ENCODE data around the gene DIP2C. TPM values are rescaled to one million over a fixed set of nuclear protein-coding genes. Genes with fewer than 3 reads are reported as not detected.

DIP2C gene
- total and polyA plus RNA-seq, 7 experiments from 2014 or later = 1.1 to 8.7 (median 4.5) TPM

GRCh38 chr10:453647-454046 lies 235.8 kb downstream of the DIP2C start:
- H3K27me3 ChIP-seq (ENCODE audit: control insufficient read depth in 2 of 2, insufficient read depth in 2 of 2, low read length in 2 of 2) = no peaks in the 10 kb centered on the region
- intact Hi-C loops (cut with micrococcal nuclease) = loop anchor here in 1 of 2 donors (5.0 kb wide), 2 partner anchors 121 to 479 kb away; partner anchors contain the start of gene LARP4B
- peak overlapping the region in 5 of 10 donors; percentile 4 to 25 (median 22) for H3K4me3 Mint-ChIP-seq
- no peaks in the 10 kb centered on the region for H3K9me3 Mint-ChIP-seq
- no peak overlapping the region for H3K4me3 ChIP-seq (ENCODE audit: low read length)
- H3K4me1 ChIP-seq (ENCODE audit: control insufficient read depth in 2 of 2, insufficient read depth in 2 of 2, low read length in 2 of 2) = peaks cover 25 to 55% of the 10 kb centered on the region in 2 donors
- DNase-seq = no peak
- no peak for ATAC-seq
- no peaks in the 10 kb centered on the region for H3K36me3 ChIP-seq (ENCODE audit: control insufficient read depth in 2 of 3, insufficient read depth in 3 of 3, low read length in 3 of 3)
- no peaks in the 10 kb centered on the region for H3K36me3 Mint-ChIP-seq
- ChIA-PET POLR2A (interaction anchor here (0.5 to 5.7 kb wide), 4 partner anchors 17 to 295 kb away, joined by 3 to 58 read pairs (median 18); no protein-coding TSS in a partner anchor), CTCF (interaction anchor here (2.7 kb wide), 1 partner anchor 17 kb away, joined by 15 read pairs; no protein-coding TSS in a partner anchor)
- no peaks in the 10 kb centered on the region for H3K9me3 ChIP-seq (ENCODE audit: control insufficient read depth in 2 of 3, low read length in 3 of 3)
- H3K27ac Mint-ChIP-seq = peak overlapping the region in 7 of 9 donors; percentile 9 to 88 (median 39)
- peaks cover 9 to 78% (median 66%) of the 10 kb centered on the region in 7 donors for H3K4me1 Mint-ChIP-seq
- H3K27me3 Mint-ChIP-seq = peaks cover 0 to 21% (median 0%) of the 10 kb centered on the region in 5 donors
- H3K27ac ChIP-seq (ENCODE audit: low read depth, low read length) = no peak overlapping the region

- Mint-ChIP-seq H3K36me3 (no peaks in the 10 kb centered on the region), H3K27ac (peak overlapping the region in 7 of 9 donors; percentile 14 to 95 (median 88)), H3K4me1 (peaks cover 9 to 74% (median 71%) of the 10 kb centered on the region in 7 donors), H3K9me3 (peaks cover 0 to 3% (median 0%) of the 10 kb centered on the region in 11 donors), H3K4me3 (peak overlapping the region in 7 of 10 donors; percentile 25 to 85 (median 65)), H3K27me3 (peaks cover 0 to 21% (median 0%) of the 10 kb centered on the region in 5 donors)
- no peak for DNase-seq
- intact Hi-C loops (cut with micrococcal nuclease) = loop anchor here in 1 of 2 donors (5.0 kb wide), 2 partner anchors 120 to 480 kb away; partner anchors contain the start of gene LARP4B
- no peaks in the 10 kb centered on the region for H3K9me3 ChIP-seq (ENCODE audit: control insufficient read depth in 2 of 3, low read length in 3 of 3)
- no peaks in the 10 kb centered on the region for H3K36me3 ChIP-seq (ENCODE audit: control insufficient read depth in 2 of 3, insufficient read depth in 3 of 3, low read length in 3 of 3)
- CTCF ChIA-PET = interaction anchor here (2.7 kb wide), 1 partner anchor 18 kb away, joined by 15 read pairs; no protein-coding TSS in a partner anchor
- ATAC-seq = no peak
- POLR2A ChIA-PET = interaction anchor here (0.5 to 5.7 kb wide), 5 partner anchors 16 to 295 kb away, joined by 3 to 58 read pairs (median 7); no protein-coding TSS in a partner anchor
- H3K4me3 ChIP-seq (ENCODE audit: low read length) = no peak overlapping the region
- H3K27me3 ChIP-seq (ENCODE audit: control insufficient read depth in 2 of 2, insufficient read depth in 2 of 2, low read length in 2 of 2) = no peaks in the 10 kb centered on the region
- no peak overlapping the region for H3K27ac ChIP-seq (ENCODE audit: low read depth, low read length)
- H3K4me1 ChIP-seq (ENCODE audit: control insufficient read depth in 2 of 2, insufficient read depth in 2 of 2, low read length in 2 of 2) = peaks cover 25 to 55% of the 10 kb centered on the region in 2 donors
Observed at GRCh38 chr10:452512-453426, 236.7 kb downstream of the DIP2C start.

GRCh38 chr10:451856-452255 lies 237.6 kb downstream of the DIP2C start:
- H3K27ac ChIP-seq (ENCODE audit: low read depth, low read length) = peak overlapping the region; percentile 52
- H3K36me3 ChIP-seq (ENCODE audit: control insufficient read depth in 2 of 3, insufficient read depth in 3 of 3, low read length in 3 of 3) = no peaks in the 10 kb centered on the region
- no peaks in the 10 kb centered on the region for H3K27me3 ChIP-seq (ENCODE audit: control insufficient read depth in 2 of 2, insufficient read depth in 2 of 2, low read length in 2 of 2)
- Mint-ChIP-seq H3K36me3 (no peaks in the 10 kb centered on the region), H3K4me1 (peaks cover 9 to 75% (median 65%) of the 10 kb centered on the region in 7 donors), H3K4me3 (peak overlapping the region in 8 of 10 donors; percentile 65 to 85 (median 79)), H3K27me3 (peaks cover 0 to 21% (median 0%) of the 10 kb centered on the region in 5 donors), H3K9me3 (peaks cover 0 to 5% (median 0%) of the 10 kb centered on the region in 11 donors), H3K27ac (peak overlapping the region in 8 of 9 donors; percentile 72 to 95 (median 90))
- ATAC-seq (no peak), DNase-seq (no peak)
- ChIA-PET POLR2A (interaction anchor here (0.9 to 5.7 kb wide), 5 partner anchors 13 to 49 kb away, joined by 3 to 58 read pairs (median 5); no protein-coding TSS in a partner anchor), CTCF (no interaction called here)
- peak overlapping the region; percentile 31 for H3K4me3 ChIP-seq (ENCODE audit: low read length)
- H3K9me3 ChIP-seq (ENCODE audit: control insufficient read depth in 2 of 3, low read length in 3 of 3) = no peaks in the 10 kb centered on the region
- intact Hi-C loops (cut with micrococcal nuclease) = loop anchor here (1.0 to 5.0 kb wide), 8 partner anchors 9 to 480 kb away; partner anchors contain the start of gene LARP4B (in 1 of the 2)
- peaks cover 25 to 54% of the 10 kb centered on the region in 2 donors for H3K4me1 ChIP-seq (ENCODE audit: control insufficient read depth in 2 of 2, insufficient read depth in 2 of 2, low read length in 2 of 2)

- Mint-ChIP-seq H3K27me3 (peaks cover 0 to 21% (median 0%) of the 10 kb centered on the region in 5 donors), H3K9me3 (peaks cover 0 to 5% (median 0%) of the 10 kb centered on the region in 11 donors), H3K4me1 (peaks cover 9 to 76% (median 64%) of the 10 kb centered on the region in 7 donors), H3K27ac (peak overlapping the region; percentile 72 to 95 (median 89)), H3K4me3 (peak overlapping the region; percentile 65 to 85 (median 80)), H3K36me3 (no peaks in the 10 kb centered on the region)
- peak; percentile 97 for ATAC-seq
- H3K9me3 ChIP-seq (ENCODE audit: control insufficient read depth in 2 of 3, low read length in 3 of 3) = no peaks in the 10 kb centered on the region
- no peaks in the 10 kb centered on the region for H3K27me3 ChIP-seq (ENCODE audit: control insufficient read depth in 2 of 2, insufficient read depth in 2 of 2, low read length in 2 of 2)
- peak overlapping the region; percentile 52 for H3K27ac ChIP-seq (ENCODE audit: low read depth, low read length)
- ChIA-PET POLR2A (interaction anchor here (0.6 to 5.7 kb wide), 8 partner anchors 12 to 117 kb away, joined by 3 to 58 read pairs (median 4); no protein-coding TSS in a partner anchor), CTCF (interaction anchor here (1.0 kb wide), 2 partner anchors 14 to 61 kb away, joined by 3 read pairs; no protein-coding TSS in a partner anchor)
- intact Hi-C loops (cut with micrococcal nuclease) = loop anchor here (1.0 to 5.0 kb wide), 8 partner anchors 8 to 481 kb away; partner anchors contain the start of gene LARP4B (in 1 of the 2)
- no peaks in the 10 kb centered on the region for H3K36me3 ChIP-seq (ENCODE audit: control insufficient read depth in 2 of 3, insufficient read depth in 3 of 3, low read length in 3 of 3)
- H3K4me1 ChIP-seq (ENCODE audit: control insufficient read depth in 2 of 2, insufficient read depth in 2 of 2, low read length in 2 of 2) = peaks cover 25 to 54% of the 10 kb centered on the region in 2 donors
- H3K4me3 ChIP-seq (ENCODE audit: low read length) = peak overlapping the region; percentile 31
- peak; percentile 17 to 87 (median 85) for DNase-seq
Observed at GRCh38 chr10:451021-451471, 238.4 kb downstream of the DIP2C start.

GRCh38 chr10:450463-450862 lies 239.0 kb downstream of the DIP2C start:
- Histone ChIP-seq H3K27ac (ENCODE audit: low read depth, low read length) (peak overlapping the region; percentile 52), H3K36me3 (ENCODE audit: control insufficient read depth in 2 of 3, insufficient read depth in 3 of 3, low read length in 3 of 3) (no peaks in the 10 kb centered on the region), H3K27me3 (ENCODE audit: control insufficient read depth in 2 of 2, insufficient read depth in 2 of 2, low read length in 2 of 2) (no peaks in the 10 kb centered on the region), H3K4me1 (ENCODE audit: control insufficient read depth in 2 of 2, insufficient read depth in 2 of 2, low read length in 2 of 2) (peaks cover 25 to 59% of the 10 kb centered on the region in 2 donors), H3K9me3 (ENCODE audit: control insufficient read depth in 2 of 3, low read length in 3 of 3) (no peaks in the 10 kb centered on the region), H3K4me3 (ENCODE audit: low read length) (peak overlapping the region; percentile 31)
- ATAC-seq = no peak
- H3K4me3 Mint-ChIP-seq = peak overlapping the region; percentile 53 to 85 (median 79)
- peak overlapping the region in 8 of 9 donors; percentile 72 to 95 (median 90) for H3K27ac Mint-ChIP-seq
- H3K9me3 Mint-ChIP-seq = peaks cover 0 to 5% (median 0%) of the 10 kb centered on the region in 11 donors
- POLR2A ChIA-PET = interaction anchor here (0.6 to 5.7 kb wide), 8 partner anchors 9 to 233 kb away, joined by 3 to 58 read pairs (median 4); no protein-coding TSS in a partner anchor
- H3K27me3 Mint-ChIP-seq = peaks cover 0 to 21% (median 0%) of the 10 kb centered on the region in 5 donors
- intact Hi-C loops (cut with micrococcal nuclease) = loop anchor here (2.0 to 5.0 kb wide), 5 partner anchors 16 to 482 kb away; partner anchors contain the start of gene LARP4B (in 1 of the 2)
- peak in 2 of 9 donors; percentile 17 to 26 for DNase-seq
- peaks cover 9 to 82% (median 64%) of the 10 kb centered on the region in 7 donors for H3K4me1 Mint-ChIP-seq
- CTCF ChIA-PET = interaction anchor here (0.7 to 1.0 kb wide), 3 partner anchors 14 to 61 kb away, joined by 3 to 7 read pairs (median 3); no protein-coding TSS in a partner anchor
- H3K36me3 Mint-ChIP-seq = no peaks in the 10 kb centered on the region
